HFF-Myc (cell line): ENCODE measurements around the gene GTF2H1.

Experiments
- DNase-seq: peaks from one replicate; pipeline ENCODE4 v3.0.0-alpha.2; 2011; ENCODE audit warnings: low read depth; ENCODE audit errors: extremely low read depth
- H3K4me3 ChIP-seq: replicated peaks from 2 replicates; pipeline ENCODE4 v1.5.1; 2011; ENCODE audit warnings: low read depth, mild to moderate bottlenecking, control low read depth, low read length
- CTCF ChIP-seq: IDR thresholded peaks from 2 replicates; pipeline ENCODE4 v1.5.1; 2012; ENCODE audit warnings: mild to moderate bottlenecking, low read depth, low read length, control low read depth; ENCODE audit errors: missing control alignments

The GTF2H1 gene

GRCh38 chr11:18294862-18295261 lies 27.5 kb upstream of the GTF2H1 start:
- no peak for DNase-seq
- TF ChIP-seq CTCF: no peak
- H3K4me3 ChIP-seq: no peak overlapping the region

- no peak for DNase-seq
- TF ChIP-seq CTCF: no peak
- H3K4me3 ChIP-seq: no peak overlapping the region
Observed at GRCh38 chr11:18295316-18295715, 27.1 kb upstream of the GTF2H1 start.

- no peak overlapping the region for H3K4me3 ChIP-seq
- TF ChIP-seq CTCF: no peak
- no peak for DNase-seq
Observed at GRCh38 chr11:18299721-18300120, 22.6 kb upstream of the GTF2H1 start.

- TF ChIP-seq CTCF: no peak
Observed at GRCh38 chr11:18304745-18305144, 17.6 kb upstream of the GTF2H1 start.

GRCh38 chr11:18307461-18308139 lies 14.8 kb upstream of the GTF2H1 start:
- no peak for TF ChIP-seq CTCF
- DNase-seq: no peak
- no peak overlapping the region for H3K4me3 ChIP-seq

More at GRCh38 chr11:18304745-18305144, 17.6 kb upstream of the GTF2H1 start:
- H3K4me3 ChIP-seq: no peak overlapping the region
- no peak for DNase-seq

GRCh38 chr11:18308242-18308641 lies 14.1 kb upstream of the GTF2H1 start:
- no peak for DNase-seq
- TF ChIP-seq CTCF: no peak
- H3K4me3 ChIP-seq: no peak overlapping the region

GRCh38 chr11:18309691-18310090 lies 12.7 kb upstream of the GTF2H1 start:
- DNase-seq: no peak
- no peak overlapping the region for H3K4me3 ChIP-seq
- no peak for TF ChIP-seq CTCF
